ENCODE data around the gene SNX25.

DNA sequence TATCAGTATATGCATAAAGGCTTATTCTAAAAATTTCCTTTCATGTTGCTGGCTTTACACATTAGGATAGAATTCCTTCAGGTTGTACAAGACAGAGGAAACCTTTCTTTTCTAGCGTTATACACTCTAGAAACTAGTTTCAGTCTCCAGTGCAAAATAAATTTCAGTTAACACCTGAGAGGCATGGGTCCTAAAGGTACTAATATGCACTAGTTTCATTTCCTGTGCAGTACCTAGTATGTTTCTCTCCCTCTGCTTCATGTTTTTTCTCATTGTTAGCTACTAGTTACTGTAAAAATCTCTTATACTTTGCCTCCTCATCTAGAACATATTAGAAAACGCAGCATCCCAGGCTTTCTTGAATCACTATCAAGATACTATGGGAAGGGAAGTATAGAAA lies 54.0 kb downstream of the SNX25 start:
- TF ChIP-seq, protein P1, sequence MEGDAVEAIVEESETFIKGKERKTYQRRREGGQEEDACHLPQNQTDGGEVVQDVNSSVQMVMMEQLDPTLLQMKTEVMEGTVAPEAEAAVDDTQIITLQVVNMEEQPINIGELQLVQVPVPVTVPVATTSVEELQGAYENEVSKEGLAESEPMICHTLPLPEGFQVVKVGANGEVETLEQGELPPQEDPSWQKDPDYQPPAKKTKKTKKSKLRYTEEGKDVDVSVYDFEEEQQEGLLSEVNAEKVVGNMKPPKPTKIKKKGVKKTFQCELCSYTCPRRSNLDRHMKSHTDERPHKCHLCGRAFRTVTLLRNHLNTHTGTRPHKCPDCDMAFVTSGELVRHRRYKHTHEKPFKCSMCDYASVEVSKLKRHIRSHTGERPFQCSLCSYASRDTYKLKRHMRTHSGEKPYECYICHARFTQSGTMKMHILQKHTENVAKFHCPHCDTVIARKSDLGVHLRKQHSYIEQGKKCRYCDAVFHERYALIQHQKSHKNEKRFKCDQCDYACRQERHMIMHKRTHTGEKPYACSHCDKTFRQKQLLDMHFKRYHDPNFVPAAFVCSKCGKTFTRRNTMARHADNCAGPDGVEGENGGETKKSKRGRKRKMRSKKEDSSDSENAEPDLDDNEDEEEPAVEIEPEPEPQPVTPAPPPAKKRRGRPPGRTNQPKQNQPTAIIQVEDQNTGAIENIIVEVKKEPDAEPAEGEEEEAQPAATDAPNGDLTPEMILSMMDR (conservative IDR thresholded peaks at IDR 0.05; ENCODE audit: low read depth, low read length): no peak
- TF ChIP-seq EZH2 (IDR thresholded peaks at IDR 0.05; ENCODE audit: low read length, unreplicated experiment): no peak

Measured in PC-3 (cell line).